ENCODE data around the gene KRT76. TPM values are rescaled to one million over a fixed set of nuclear protein-coding genes. Genes with fewer than 3 reads are reported as not detected.

Gene KRT76
- total and polyA plus RNA-seq, 2 experiments from 2014 or later, result not detected

- 32 to 33% methylated on average over 8 of the region's 8 CpGs for WGBS, 2 experiments (ENCODE audit: low coverage in 1 of 2, low lambda C conversion rate in 2 of 2, missing lambda C conversion rate in 2 of 2)
- Histone ChIP-seq H3K4me3 (no peak overlapping the region), H3F3A (ENCODE audit: insufficient read depth) (no peaks in the 10 kb centered on the region), H3K36me3 (ENCODE audit: low read depth) (no peaks in the 10 kb centered on the region), H3K9me2 (ENCODE audit: insufficient read depth) (no peaks in the 10 kb centered on the region), H3K9me3 (ENCODE audit: low read depth) (no peaks in the 10 kb centered on the region), H3K9ac (no peak overlapping the region), H3K4me2 (ENCODE audit: unreplicated experiment) (no peak overlapping the region), H3K27me3 (replicated peaks; ENCODE audit: insufficient read depth) (peaks cover 38% of the 10 kb centered on the region), H3K27ac (no peak overlapping the region), H3K4me1 (ENCODE audit: insufficient read depth) (no peaks in the 10 kb centered on the region), H2AFZ (no peak overlapping the region), H4K20me1 (ENCODE audit: insufficient read depth) (no peaks in the 10 kb centered on the region), H3K79me2 (ENCODE audit: insufficient read depth) (no peaks in the 10 kb centered on the region)
- TF ChIP-seq EZH2 (IDR thresholded peaks at IDR 0.05; ENCODE audit: insufficient read depth, poor library complexity, severe bottlenecking), result no peak
- no peak for TF ChIP-seq EZH2phosphoT487 (IDR thresholded peaks at IDR 0.05; ENCODE audit: insufficient read depth, low read depth)
- in situ Hi-C loops (cut with MboI), result no loop called here
- DNase-seq, result no peak
Observed at GRCh38 chr12:52756281-52756960, 20.7 kb downstream of the KRT76 start.

GRCh38 chr12:52755533-52755932 lies 21.6 kb downstream of the KRT76 start:
- no peak for DNase-seq
- in situ Hi-C loops (cut with MboI), result no loop called here
- WGBS, 2 experiments (ENCODE audit: low coverage in 1 of 2, low lambda C conversion rate in 2 of 2, missing lambda C conversion rate in 2 of 2), result 59 to 60% methylated on average over 3 of the region's 3 CpGs
- no peak overlapping the region for H3K27ac ChIP-seq
- peaks cover 46% of the 10 kb centered on the region for H3K27me3 ChIP-seq (replicated peaks; ENCODE audit: insufficient read depth)
- TF ChIP-seq EZH2 (IDR thresholded peaks at IDR 0.05; ENCODE audit: insufficient read depth, poor library complexity, severe bottlenecking), result no peak
- TF ChIP-seq EZH2phosphoT487 (IDR thresholded peaks at IDR 0.05; ENCODE audit: insufficient read depth, low read depth), result no peak
- no peaks in the 10 kb centered on the region for H3F3A ChIP-seq (ENCODE audit: insufficient read depth)
- no peaks in the 10 kb centered on the region for H3K4me1 ChIP-seq (ENCODE audit: insufficient read depth)
- no peaks in the 10 kb centered on the region for H3K9me2 ChIP-seq (ENCODE audit: insufficient read depth)
- H3K79me2 ChIP-seq (ENCODE audit: insufficient read depth), result no peaks in the 10 kb centered on the region
- H3K36me3 ChIP-seq (ENCODE audit: low read depth), result no peaks in the 10 kb centered on the region
- H3K9me3 ChIP-seq (ENCODE audit: low read depth), result no peaks in the 10 kb centered on the region
- no peak overlapping the region for H2AFZ ChIP-seq
- no peak overlapping the region for H3K9ac ChIP-seq
- no peak overlapping the region for H3K4me2 ChIP-seq (ENCODE audit: unreplicated experiment)
- H3K4me3 ChIP-seq, result no peak overlapping the region
- H4K20me1 ChIP-seq (ENCODE audit: insufficient read depth), result no peaks in the 10 kb centered on the region

GRCh38 chr12:52754135-52754534 lies 23.0 kb downstream of the KRT76 start:
- TF ChIP-seq EZH2 (IDR thresholded peaks at IDR 0.05; ENCODE audit: insufficient read depth, poor library complexity, severe bottlenecking) (no peak), EZH2phosphoT487 (IDR thresholded peaks at IDR 0.05; ENCODE audit: insufficient read depth, low read depth) (no peak)
- no peak overlapping the region for H3K9ac ChIP-seq
- no peak overlapping the region for H3K4me2 ChIP-seq (ENCODE audit: unreplicated experiment)
- no peaks in the 10 kb centered on the region for H3K79me2 ChIP-seq (ENCODE audit: insufficient read depth)
- H3K9me2 ChIP-seq (ENCODE audit: insufficient read depth), result no peaks in the 10 kb centered on the region
- H3F3A ChIP-seq (ENCODE audit: insufficient read depth), result no peaks in the 10 kb centered on the region
- H3K9me3 ChIP-seq (ENCODE audit: low read depth), result no peaks in the 10 kb centered on the region
- H3K36me3 ChIP-seq (ENCODE audit: low read depth), result no peaks in the 10 kb centered on the region
- no peaks in the 10 kb centered on the region for H4K20me1 ChIP-seq (ENCODE audit: insufficient read depth)
- H2AFZ ChIP-seq, result no peak overlapping the region
- DNase-seq, result no peak
- no peak overlapping the region for H3K4me3 ChIP-seq
- in situ Hi-C loops (cut with MboI), result no loop called here
- peaks cover 57% of the 10 kb centered on the region for H3K27me3 ChIP-seq (replicated peaks; ENCODE audit: insufficient read depth)
- no peaks in the 10 kb centered on the region for H3K4me1 ChIP-seq (ENCODE audit: insufficient read depth)
- no peak overlapping the region for H3K27ac ChIP-seq

DNA sequence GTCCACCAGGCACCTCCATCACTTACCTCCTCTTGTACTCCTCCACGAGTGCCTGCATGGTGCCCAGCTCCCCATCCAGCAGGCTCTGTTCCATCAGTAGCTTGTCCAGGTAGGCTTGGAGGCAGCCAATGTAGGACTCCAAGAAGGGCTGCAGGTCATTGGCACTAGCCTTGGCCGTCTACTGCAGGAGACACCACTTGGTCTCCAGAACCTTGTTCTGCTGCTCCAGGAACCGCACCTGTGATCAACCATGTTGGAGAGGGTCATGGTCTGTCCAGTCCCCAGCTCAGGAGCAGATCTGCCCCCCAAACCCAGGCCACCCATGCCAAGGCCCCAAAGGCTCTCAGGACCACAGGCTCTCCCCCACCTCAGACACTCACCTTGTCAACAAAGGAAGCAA lies 23.9 kb downstream of the KRT76 start:
- no peak overlapping the region for H2AFZ ChIP-seq
- no peak overlapping the region for H3K27ac ChIP-seq
- 35 to 41% methylated on average over 3 of the region's 3 CpGs for WGBS, 2 experiments (ENCODE audit: low coverage in 1 of 2, low lambda C conversion rate in 2 of 2, missing lambda C conversion rate in 2 of 2)
- TF ChIP-seq EZH2 (IDR thresholded peaks at IDR 0.05; ENCODE audit: insufficient read depth, poor library complexity, severe bottlenecking) (no peak), EZH2phosphoT487 (IDR thresholded peaks at IDR 0.05; ENCODE audit: insufficient read depth, low read depth) (no peak)
- H3K27me3 ChIP-seq (replicated peaks; ENCODE audit: insufficient read depth), result peaks cover 52% of the 10 kb centered on the region
- no peak for DNase-seq
- no peaks in the 10 kb centered on the region for H4K20me1 ChIP-seq (ENCODE audit: insufficient read depth)
- H3K9me2 ChIP-seq (ENCODE audit: insufficient read depth), result no peaks in the 10 kb centered on the region
- no peaks in the 10 kb centered on the region for H3K79me2 ChIP-seq (ENCODE audit: insufficient read depth)
- H3K36me3 ChIP-seq (ENCODE audit: low read depth), result no peaks in the 10 kb centered on the region
- H3K4me1 ChIP-seq (ENCODE audit: insufficient read depth), result no peaks in the 10 kb centered on the region
- H3K4me3 ChIP-seq, result no peak overlapping the region
- H3K4me2 ChIP-seq (ENCODE audit: unreplicated experiment), result no peak overlapping the region
- H3K9ac ChIP-seq, result no peak overlapping the region
- H3K9me3 ChIP-seq (ENCODE audit: low read depth), result no peaks in the 10 kb centered on the region
- in situ Hi-C loops (cut with MboI), result no loop called here
- no peaks in the 10 kb centered on the region for H3F3A ChIP-seq (ENCODE audit: insufficient read depth)

DNA sequence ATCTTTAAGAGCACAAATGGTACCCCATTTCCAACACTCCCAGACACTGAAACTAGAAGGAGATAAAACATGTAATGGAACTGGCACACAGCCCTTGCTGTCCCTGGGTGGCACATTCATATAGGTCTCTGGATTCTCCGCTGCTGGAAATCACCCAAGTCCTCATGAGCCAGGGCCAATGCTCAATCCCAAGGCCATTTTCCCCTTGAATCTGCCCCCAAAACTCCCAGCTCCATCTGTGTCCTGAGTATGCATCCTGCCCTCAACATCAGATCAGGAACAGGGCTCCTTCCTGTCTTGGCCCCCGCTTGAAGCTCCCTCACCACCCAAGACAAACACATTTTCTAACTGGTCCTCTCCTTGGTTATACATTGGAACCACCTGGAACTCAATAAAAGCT lies 24.6 kb downstream of the KRT76 start:
- H4K20me1 ChIP-seq (ENCODE audit: insufficient read depth), result no peaks in the 10 kb centered on the region
- no peak for DNase-seq
- no peaks in the 10 kb centered on the region for H3F3A ChIP-seq (ENCODE audit: insufficient read depth)
- peaks cover 49% of the 10 kb centered on the region for H3K27me3 ChIP-seq (replicated peaks; ENCODE audit: insufficient read depth)
- H3K9me2 ChIP-seq (ENCODE audit: insufficient read depth), result no peaks in the 10 kb centered on the region
- H3K9me3 ChIP-seq (ENCODE audit: low read depth), result no peaks in the 10 kb centered on the region
- H3K27ac ChIP-seq, result no peak overlapping the region
- H3K79me2 ChIP-seq (ENCODE audit: insufficient read depth), result no peaks in the 10 kb centered on the region
- no peak overlapping the region for H3K9ac ChIP-seq
- in situ Hi-C loops (cut with MboI), result no loop called here
- no peak overlapping the region for H2AFZ ChIP-seq
- no peak overlapping the region for H3K4me3 ChIP-seq
- H3K36me3 ChIP-seq (ENCODE audit: low read depth), result no peaks in the 10 kb centered on the region
- no peak overlapping the region for H3K4me2 ChIP-seq (ENCODE audit: unreplicated experiment)
- 37 to 48% methylated on average over 2 of the region's 2 CpGs for WGBS, 2 experiments (ENCODE audit: low coverage in 1 of 2, low lambda C conversion rate in 2 of 2, missing lambda C conversion rate in 2 of 2)
- no peaks in the 10 kb centered on the region for H3K4me1 ChIP-seq (ENCODE audit: insufficient read depth)
- no peak for TF ChIP-seq EZH2phosphoT487 (IDR thresholded peaks at IDR 0.05; ENCODE audit: insufficient read depth, low read depth)
- TF ChIP-seq EZH2 (IDR thresholded peaks at IDR 0.05; ENCODE audit: insufficient read depth, poor library complexity, severe bottlenecking), result no peak

All from GM23248 (cell line).